NCI-H1417 (cell line): Measurements from ENCODE around the gene RFLNA.

Source experiments
- DNase-seq, 3 experiments: peaks; one replicate each; lab custom pipeline; 2025; lab: John Stamatoyannopoulos, UW

Gene RFLNA

DNA sequence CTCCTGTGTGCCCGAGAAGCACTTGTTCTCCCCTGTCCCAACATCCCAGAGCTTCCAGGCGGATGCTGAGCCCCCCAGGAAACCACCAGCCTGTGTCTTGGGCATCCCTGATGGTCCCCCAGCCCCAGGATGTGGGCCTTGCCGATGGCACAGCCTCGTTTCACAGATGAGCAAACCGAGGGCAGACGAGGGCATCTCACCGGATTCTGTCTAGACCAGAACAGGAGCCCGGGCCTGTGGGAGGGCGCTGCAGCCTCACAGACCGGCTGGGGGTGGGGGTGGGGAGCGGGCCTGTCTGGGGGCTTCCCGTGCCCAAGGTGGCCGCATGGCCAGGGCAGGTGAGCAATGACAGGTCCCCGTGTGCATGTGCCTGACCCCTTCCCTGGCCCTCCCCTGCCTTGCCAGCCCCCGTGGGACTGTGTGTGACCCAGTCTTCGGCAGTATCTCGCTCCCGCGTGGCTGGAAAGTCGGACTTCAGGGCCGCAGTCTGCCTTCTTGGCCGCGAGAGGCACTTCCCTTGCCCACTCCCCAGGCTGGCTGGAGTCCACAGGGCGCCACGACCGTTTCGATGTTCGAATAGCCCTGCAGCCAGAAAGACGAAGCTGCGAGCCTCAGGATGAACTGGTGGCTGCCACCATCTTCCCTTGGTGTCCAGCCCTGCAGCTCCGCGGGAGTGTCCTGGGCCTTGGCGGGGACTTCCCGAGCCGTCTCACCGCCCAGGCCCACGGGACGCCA, 8.9 kb downstream of the RFLNA start:
- DNase-seq = no peak

DNA sequence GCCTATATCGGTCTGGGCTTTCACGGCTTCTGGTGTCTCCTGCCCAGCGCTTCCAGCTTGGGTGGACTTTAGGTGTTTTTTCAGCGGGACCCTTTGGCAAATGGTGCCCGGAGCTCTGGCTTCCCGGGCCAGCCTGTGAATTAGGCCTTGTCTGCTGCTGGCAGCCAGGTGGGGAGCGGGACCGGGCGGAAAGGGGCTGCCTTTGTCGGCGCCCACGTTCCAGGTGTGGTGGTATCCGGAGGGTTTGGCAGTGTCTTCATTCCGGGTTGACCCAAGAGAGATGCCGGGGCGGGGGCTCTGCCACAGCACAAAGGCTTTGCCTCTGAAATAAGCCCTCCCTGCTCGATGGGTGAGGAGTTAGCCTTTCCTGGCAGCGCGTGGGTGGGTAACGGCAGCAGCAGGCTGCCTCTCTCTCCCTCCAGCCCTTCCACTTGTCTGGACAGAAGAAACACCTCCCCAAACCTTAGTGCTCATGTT, 9.5 kb downstream of the RFLNA start:
- DNase-seq = no peak

DNA sequence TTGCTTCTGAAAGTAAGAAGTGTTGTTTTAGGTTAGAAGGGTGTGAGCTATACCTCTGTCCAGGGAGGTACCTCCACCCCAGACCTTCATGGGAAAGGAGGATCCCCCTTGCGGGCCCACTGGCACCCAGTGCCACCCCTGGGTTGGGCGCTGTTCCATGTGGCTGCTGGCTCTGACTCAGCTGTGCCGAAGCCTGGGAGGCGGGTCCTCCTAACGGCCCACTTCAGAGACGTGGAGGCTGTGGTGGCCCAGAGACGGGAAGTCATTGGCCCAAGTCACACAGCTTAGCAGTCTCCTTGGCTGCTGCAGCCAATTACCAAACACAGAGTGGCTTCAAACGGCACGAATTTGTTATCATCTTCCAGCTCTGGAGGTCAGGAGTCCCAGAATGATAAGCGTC, 10.2 kb downstream of the RFLNA start:
- no peak for DNase-seq

DNA sequence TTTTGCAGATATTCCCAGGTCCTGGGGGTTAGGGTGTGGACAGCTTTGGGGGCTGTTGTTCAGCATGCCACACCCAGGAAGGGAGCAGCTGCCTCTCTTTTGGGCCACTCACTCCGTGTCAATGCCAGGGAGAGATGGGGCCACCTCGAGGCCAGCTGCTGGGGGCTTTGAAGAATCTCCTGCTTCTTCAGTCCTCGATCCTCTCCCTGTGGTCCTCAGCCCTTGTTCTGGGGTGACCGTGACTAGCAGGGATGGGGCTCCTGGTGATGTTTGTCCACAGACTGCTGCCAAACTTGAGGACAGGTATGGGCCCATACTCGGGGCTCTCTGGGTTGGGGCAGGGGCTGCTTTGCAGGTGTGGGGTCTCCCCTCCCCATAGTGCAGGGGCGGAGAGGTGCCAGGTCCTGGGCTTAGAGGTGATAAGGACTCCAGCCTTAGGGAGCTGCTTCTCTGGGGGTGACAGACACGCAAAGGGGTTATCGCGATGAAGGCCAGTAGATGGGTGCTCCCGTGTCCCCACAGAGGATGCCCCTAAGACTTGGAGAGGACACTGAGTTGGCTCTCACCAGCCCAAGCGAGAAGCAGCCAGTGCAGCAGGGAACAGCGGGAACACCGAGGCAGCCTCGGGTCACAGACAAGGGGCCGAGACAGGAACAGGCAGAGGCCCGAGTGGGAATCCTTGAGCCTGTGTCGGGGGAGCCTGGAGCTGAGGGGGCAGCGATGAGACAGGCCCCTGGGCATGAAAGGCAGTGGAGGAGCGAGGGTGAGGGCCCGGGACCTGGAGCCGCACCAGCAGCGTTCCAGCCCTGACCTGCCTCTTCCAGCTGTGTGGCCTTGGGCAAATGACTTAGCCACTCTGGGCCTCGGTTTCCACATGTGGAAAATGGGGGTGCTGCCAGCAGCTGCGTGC, 11.1 kb downstream of the RFLNA start:
- DNase-seq = no peak

DNA sequence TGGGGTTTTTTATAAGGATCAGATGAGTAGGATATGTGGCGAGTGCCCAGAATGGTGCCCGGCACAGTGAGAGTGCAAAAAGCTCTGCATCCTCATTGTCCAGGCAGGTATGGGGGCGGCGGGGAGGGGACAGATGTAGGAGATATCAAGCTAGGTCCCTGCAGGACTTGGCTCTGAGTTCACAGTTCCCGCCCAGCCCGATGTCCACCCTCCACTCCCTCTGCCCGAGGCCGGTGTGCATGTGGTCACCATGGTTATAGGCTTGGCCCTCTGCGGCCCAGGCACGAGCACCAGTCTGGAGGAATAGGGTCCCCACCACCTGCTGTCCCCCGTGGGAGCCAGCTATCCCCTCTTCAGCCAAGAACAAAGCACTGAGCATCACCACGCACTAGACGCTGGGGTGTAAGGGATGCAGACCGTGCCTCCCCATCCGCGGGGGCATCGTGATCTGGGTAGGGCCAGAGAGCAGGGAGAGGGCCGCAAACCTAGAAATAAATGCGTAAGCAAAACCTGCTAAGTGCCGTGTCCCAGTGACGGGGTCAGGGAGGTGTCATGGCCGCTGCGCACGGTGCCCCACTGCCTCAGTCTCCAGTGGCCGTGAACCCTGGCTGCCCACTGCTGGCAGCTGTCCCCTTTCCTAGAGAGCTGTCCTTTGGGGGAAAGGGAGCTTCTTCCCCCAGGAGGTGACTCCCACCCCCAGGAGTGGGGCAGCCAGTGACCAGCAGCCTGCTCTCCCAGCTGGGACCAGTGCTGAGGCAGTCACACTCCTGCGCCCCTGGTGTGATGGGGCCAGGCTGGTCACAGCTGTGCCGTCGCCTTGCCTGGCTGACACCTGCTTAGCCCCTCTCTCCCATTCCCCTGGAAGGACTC, 12.0 kb downstream of the RFLNA start:
- peak in 1 of 3 experiments; percentile 45 for DNase-seq

DNA sequence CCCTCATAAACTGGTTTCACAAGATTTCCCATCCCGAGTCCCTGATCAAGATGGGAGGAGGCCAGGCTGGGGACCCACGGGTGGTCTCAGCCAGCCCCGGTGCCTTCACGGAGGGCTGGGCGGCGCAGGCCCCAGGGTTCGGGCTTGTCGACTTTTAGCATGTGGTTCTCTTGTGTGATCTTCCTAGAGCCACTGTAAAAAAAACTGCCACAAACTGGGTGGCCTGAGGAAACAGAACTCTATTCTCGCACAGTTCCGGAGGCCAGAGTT, 12.6 kb downstream of the RFLNA start:
- DNase-seq = no peak

DNA sequence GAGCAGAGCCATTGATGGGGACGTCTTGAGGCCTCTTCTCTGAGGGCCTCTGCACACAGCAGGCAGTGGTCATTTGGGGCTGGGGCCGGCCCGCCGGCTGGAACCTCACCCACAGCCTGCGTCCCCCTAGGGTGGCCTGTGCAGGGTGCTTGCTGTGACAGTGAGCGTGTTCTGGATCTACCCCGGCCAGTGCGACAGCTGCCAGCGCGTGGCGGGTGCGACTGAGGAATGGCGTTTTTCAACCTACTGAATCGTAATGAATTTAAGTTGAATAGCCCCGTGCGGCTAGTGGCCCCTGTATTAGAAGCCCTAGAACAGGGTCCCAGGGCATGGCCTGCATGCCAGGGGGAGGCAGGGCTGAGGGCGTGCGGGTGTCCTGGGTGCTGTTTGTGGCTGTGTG, 13.8 kb downstream of the RFLNA start:
- no peak for DNase-seq

DNA sequence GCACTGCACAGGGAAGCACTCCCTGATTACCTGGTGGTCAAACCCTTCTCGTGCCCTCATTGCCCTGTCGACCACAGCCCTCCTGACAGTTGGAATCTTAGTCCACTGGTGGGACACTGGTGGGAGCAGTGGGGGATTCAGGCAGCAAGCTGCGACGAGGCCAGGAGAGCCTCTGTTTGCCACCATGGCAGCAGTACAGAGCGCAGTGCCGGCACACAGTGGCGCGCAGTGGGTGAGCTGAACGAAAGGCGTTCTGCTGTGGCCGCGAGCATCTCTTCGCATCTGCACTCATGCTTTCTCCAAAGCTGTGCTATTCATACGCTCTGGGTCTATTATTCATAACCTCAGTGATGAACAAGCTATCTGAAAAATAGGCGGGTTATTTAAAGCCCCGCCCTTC, 14.3 kb downstream of the RFLNA start:
- no peak for DNase-seq

DNA sequence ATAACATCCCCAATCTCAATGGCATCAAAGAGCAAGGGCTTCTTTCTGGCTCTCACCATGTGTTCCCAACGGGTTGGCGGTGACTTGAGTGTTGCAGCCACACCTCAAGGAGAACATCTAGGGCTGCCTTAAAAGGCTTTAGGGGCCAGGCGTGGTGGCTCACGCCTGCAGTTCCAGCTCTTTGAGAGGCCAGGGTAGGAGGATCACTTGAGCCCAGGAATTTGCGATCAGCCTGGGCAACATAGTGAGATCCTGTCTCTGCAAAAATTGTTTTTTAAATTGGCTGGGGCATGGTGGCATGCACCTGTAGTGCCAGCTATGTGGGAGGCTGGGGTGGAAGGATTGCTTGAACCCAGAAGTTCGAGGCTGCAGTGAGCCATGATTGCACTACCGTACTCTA, 14.9 kb downstream of the RFLNA start:
- DNase-seq = no peak

DNA sequence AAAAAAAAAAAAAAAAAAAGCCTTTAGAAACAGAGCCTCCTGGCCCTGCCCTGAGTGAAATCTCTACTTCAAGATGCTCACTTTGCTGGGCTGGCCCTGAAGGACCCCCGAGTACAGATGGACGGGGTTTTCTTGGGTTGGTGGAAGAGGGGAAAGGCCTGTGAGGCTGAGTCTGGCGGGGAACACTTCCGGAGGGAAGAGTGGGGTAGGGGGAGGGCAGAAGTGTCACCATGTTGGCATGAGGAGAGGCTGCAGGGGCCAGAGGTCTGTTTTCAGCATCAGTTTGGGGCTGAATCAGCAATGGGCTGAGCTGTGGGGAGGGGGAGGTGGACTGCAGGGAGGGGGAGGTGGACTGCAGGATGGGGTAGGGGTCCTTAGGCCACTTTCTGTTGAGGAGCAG, 15.3 kb downstream of the RFLNA start:
- no peak for DNase-seq

DNA sequence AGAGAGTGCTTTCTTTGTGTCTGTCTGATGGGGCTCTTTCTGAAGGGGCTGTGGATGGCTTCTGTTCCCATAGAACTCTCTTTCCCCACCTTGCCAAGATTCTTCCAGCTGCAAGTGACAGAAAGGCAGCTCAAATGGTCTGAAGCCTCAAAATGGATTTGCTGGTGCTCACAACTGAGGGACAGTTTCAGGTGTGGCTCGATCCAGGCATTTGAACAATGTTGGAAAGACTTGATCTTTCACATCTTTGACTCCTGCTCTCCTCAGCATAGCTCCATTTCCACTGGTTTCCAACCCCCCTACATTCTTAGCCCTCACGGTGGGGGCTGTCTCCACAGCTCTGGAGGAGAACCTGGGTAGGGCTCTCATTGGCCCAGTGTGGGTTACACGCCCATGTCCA, 15.9 kb downstream of the RFLNA start:
- no peak for DNase-seq

DNA sequence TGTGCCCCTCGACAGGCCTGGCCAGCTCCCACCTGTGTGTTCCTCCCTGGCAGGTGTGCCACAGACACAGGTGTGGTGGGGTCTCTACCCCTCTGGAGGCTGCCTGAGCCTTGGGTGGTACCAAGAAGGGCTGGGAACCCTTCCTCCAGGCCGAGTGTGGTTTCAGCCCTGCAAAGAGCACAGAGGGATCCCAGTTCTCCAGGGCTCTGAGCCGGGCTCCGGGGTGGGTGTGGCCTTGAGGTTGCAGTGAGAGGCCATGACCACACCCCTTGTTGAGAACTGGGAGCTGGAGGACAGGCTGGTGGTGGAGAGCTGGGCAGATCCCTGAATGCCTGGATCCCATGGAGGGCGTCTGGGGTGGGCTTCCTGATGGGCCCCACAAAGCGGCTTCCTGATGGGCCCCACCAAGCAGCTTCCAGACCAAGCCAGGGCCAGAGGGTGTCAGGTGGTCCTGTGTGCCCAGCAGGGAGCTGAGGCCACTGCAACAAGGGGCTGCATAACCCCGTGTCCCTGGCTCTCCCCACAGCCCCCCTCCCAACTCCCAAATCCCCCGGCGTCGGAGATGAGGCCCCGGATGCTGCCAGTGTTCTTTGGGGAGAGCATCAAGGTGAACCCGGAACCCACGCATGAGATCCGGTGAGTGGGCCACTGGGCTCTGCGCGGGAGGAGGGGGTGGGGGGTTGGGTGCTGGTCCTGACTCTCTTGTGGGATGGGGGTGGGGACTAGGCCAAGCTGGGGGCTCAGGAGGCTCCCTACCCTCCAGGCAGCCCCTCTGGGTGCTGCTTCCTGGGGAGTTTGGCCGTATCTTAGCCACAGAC, 16.6 kb downstream of the RFLNA start:
- DNase-seq = peak in 1 of 3 experiments; percentile 38

DNA sequence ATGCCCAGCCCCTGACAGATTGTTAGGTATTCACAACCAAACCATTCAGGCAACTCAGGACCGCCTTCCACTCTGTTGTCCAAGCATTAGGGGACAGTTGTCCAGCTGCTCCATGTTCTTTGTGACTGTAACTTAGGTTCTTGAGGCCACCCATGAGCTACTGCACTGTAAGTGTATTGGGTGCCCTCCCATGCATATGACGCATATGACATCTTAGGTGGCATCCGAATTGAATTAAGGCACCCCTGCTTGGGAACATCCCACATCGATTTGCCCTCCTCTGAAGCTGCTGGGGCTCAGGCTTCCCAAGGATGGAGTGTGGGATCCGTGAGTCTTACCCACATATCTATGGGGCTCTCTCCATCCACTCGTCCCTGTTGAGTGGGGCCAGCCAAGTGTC, 17.7 kb downstream of the RFLNA start:
- no peak for DNase-seq

DNA sequence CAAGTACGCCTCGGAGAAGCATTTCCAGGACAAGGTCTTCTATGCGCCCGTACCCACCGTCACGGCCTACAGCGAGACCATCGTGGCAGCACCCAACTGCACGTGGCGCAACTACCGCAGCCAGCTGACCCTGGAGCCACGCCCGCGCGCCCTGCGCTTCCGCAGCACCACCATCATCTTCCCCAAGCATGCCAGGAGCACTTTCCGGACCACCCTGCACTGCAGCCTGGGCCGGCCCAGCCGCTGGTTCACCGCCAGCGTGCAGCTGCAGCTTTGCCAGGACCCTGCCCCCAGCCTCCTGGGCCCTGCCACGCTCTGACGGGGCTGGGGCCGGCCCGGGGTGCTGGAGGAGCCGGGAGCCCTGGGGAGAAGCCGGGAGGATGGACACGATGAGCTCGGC, 19.3 kb downstream of the RFLNA start:
- no peak for DNase-seq

DNA sequence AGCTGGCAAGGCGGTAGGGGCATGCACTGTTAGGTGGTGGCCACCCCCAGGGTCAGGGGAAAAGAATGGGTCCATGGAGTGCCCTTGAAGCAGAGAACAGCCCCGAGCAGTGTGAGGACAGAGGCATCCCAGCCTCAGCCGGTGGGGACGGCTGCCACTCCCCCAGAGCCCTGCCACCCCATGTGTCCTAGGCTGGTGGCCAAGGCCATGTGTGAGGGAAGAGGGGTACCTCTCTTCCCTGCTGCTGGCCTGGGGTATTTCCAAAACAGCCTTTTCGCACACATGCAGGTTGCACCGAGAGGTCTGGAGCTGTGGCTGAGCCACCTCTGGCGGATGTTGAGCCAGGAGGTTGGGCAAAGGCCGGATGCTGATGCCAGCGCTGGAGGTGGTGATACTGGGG, 19.9 kb downstream of the RFLNA start:
- DNase-seq = no peak

DNA sequence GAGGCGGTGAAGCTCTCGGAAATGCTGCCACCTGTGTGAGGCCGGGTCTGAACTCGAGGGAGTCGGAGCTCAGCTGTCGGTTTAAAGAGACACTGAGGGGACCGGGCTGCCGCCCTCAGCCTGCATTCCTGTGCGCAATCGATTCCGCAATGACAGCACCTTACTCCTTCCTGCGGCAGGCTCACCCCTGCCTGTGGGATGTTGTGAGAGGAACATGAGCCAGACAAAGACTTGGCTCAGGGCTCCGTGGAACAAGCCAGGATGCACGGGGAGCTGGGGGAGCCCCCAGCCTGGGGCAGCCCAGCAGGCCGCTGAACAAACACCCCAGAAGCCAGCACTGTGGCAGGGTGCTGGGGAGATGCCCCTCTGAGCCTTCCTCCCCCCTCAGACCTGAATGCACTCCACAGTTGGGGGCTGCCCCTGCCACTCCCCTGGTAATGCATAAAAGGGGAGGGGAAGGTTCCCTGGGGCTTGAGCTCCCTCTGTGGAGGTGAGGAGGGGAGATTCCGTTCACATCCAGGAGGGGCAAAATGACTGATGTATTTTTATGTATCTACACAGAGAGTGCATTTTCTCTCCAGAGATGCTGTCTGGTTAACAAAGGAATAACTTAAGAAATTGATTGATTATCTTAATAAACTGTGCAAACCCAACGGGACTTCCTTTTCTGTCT, 20.6 kb downstream of the RFLNA start:
- peak in 1 of 3 experiments; percentile 60 for DNase-seq

DNA sequence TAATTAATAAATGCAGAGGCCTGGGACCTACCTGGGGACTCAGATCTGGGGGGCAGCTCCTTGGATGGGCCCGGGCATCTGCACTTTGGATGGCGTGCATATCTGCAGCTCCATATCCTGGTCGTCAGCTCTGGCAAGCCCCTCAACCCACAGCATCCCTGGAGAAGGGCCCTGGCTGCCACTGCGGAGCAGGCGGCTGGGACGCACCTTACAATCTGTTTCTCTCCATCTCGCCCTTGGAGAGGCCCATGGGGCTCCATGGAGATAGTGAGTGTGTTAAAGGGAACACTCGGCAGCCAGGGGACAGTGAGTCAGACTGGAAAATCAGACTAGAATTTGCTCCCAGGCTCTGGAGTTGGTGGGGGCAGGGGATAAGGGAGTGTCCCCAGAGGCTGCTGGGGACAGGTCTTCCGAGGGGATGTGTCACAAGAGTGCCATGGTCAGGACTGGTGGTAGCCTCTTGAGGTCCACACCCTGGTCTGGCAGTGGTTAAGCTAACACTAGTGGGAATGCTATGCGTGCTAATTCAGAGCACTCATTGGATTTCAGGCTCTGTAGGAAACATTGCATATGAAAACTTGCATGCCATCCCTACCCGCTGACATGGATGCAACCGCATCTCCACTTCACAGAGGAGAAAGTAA, 21.5 kb downstream of the RFLNA start:
- DNase-seq = no peak

DNA sequence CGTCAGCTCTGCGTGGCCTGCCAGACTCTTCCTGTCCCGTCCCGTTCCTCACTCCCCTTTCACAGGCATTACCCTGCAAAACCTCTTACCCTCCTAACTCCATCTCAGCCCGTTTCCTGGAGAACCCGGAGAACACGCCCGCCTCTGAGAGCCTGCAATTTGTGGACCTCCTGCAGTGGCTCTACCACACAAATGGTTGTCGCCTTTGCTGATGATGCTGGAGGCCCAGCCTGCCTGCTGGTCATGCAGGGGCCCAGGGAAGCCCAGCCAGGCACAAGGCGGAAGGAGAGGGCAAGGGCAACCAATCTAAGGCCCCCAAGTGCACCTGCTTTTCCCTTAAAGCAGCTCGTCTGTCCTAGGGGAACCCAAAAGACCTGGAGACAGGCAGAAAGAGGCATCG, 22.5 kb downstream of the RFLNA start:
- peak; percentile 30 to 60 (median 58) for DNase-seq

DNA sequence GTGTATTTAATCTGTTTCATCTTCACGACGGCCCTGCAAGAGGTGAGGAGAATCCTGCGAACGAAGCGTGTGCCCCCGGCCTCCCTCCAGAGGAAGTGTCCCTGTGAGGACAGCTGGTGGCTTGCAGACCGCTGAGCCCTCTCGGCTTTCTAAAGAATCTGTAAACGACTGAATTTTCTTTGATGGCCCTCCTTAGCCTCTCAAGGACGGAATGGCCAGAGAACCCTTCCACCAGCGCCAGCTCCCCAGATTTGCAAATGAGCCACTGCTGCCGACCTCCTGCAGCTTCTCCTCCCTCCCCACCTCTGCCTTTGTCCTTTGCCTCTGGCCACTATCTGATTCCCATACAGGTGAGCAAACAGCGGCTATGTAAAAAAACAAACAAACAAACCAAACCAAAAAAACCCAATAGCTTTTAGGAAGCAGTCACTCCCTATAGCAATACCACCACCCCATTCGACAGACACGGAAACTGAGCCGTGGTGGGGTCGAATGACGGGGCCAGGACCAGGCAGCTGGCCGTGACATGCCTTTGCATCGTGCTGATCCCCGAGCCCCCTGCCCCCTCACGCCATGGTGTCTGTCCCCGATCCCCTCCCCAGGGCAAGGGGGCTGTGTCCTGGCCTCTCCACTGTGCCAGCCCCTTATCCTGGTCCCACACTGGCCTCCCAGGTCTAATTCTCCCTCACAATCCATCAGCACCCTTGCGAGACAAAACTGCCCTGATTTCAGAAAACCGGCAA, 23.6 kb downstream of the RFLNA start:
- peak in 2 of 3 experiments; percentile 38 to 73 for DNase-seq
